GM18519 (cell line): ENCODE data around the gene PADI4.

Experiments
- ATAC-seq: cut with Tn5 transposase; IDR thresholded peaks from one replicate; pipeline ENCODE4 v1.9.1; 2021; ENCODE audit warnings: mild to moderate bottlenecking, moderate library complexity; ENCODE audit not compliant: unreplicated experiment, low FRiP score

The PADI4 gene

DNA sequence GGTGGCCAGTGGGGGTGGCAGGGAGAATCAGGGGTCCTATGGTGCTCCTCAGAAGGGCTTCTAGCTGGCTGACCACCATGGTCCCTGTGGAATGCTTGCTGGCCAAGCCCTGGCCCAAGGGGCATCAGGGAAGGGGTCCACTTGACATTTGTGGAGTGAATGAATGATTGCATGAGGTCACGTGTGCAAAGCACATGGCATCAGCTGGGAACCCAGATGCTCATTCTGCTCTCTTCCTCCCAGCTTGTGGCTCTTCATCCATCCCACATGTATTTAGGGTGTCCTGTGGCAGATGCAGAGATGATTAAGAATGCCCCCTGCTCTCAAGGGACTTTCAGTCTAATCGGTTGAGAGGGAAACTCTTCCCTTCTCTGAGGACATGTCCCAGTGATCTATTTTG, 27.1 kb upstream of the PADI4 start:
- ATAC-seq, result no peak

DNA sequence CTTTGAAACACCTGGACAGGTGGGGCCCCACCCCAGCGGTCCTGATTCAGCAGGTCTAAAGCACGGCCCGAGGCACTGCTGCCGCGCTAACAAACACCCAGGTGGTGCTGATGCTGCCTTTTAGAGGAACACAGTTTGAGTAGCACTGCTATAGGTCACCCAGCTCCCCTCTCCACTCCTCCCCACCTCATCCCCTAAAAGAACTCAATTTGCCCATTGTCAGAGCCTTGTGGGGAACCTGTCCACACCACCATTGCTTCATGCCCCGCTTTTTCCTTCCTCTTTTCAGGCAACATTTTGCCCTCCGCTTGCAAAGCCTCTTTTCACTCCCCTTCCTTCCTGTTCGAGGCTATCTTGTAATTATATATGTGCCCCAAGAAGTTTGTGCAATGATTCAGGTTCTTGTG, 26.2 kb upstream of the PADI4 start:
- ATAC-seq, result no peak

DNA sequence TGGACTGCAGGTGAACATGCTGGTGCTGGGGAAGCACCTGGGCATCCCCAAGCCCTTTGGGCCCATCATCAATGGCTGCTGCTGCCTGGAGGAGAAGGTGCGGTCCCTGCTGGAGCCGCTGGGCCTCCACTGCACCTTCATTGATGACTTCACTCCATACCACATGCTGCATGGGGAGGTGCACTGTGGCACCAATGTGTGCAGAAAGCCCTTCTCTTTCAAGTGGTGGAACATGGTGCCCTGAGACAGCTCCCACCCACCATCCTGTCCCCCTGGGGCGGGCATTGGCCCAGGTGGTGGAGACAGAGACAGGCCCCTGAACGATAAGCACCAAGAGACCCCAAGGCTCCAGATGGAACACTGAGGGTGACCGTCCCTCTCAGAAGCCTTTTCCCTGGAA, 25.2 kb upstream of the PADI4 start:
- no peak for ATAC-seq

GRCh38 chr1:17286646-17287045, 21.4 kb upstream of the PADI4 start:
- no peak for ATAC-seq

- ATAC-seq, result no peak
These were observed 20.7 kb upstream of the PADI4 start for GRCh38 chr1:17287130-17287776.

GRCh38 chr1:17289721-17290120, 18.3 kb upstream of the PADI4 start:
- ATAC-seq, result no peak

DNA sequence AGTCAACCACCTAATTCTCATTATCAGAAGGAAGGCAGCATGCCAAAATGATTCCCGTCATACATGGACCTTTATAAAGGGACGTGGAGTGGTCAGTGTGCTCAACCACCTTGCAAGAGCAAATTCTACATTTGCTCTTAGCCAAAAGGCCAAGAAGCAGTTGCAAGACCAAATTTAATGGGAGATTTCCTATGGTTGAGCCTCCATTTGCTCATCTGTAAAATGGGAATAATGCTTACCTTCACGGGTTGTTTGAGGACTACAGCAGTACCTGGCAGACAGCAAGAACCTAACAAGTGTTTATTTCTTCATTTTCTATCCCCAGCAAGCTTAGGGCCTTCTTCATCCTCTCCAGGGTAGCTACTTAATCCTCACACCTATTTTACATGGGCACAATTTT, 17.4 kb upstream of the PADI4 start:
- ATAC-seq, result no peak

GRCh38 chr1:17292299-17293160, 15.5 kb upstream of the PADI4 start:
- no peak for ATAC-seq

GRCh38 chr1:17293681-17294425, 14.1 kb upstream of the PADI4 start:
- no peak for ATAC-seq

DNA sequence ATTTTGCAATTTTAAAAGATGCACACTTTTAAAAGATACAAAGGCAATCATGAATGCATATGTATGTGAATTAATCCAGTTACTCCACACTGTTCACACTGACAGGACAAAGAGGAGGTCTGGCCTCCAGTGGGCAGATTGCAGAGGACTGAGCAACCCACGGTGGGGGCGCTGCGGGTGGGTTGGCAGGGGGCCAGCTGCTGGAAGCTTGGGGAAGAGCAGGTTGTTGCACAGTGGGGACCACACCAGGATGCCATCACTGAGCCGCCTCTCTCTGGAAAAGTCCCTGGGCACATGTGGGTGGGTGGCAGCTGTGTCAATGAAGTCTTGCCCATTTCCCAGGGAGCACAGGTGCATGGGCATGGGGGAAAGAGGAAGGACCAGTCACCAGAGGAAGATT, 12.7 kb upstream of the PADI4 start:
- no peak for ATAC-seq

GRCh38 chr1:17296086-17296485, 11.9 kb upstream of the PADI4 start:
- ATAC-seq, result no peak

- ATAC-seq, result no peak
These were observed 10.0 kb upstream of the PADI4 start for GRCh38 chr1:17297991-17298390.

DNA sequence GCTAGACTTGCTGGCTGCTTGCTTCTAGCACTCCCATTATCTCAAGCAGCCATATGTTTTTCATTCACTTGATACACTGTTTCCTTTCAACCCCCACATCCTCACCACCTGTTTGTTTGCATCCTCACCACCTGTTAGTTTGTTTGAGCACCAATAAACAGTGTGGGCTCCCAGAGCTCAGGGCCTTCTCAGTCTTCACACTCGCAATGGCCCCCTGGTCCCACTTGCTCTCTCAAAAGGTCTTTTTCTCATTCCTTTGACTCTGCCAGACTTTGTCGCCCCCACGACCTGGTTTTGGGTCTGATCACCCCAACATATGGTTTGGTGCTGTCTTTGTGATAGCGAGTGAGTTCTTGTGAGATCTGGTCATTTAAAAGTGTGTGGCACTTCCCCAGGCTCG, 6.2 kb upstream of the PADI4 start:
- ATAC-seq, result no peak

- no peak for ATAC-seq
These were observed 3.7 kb upstream of the PADI4 start for GRCh38 chr1:17304151-17304825.

DNA sequence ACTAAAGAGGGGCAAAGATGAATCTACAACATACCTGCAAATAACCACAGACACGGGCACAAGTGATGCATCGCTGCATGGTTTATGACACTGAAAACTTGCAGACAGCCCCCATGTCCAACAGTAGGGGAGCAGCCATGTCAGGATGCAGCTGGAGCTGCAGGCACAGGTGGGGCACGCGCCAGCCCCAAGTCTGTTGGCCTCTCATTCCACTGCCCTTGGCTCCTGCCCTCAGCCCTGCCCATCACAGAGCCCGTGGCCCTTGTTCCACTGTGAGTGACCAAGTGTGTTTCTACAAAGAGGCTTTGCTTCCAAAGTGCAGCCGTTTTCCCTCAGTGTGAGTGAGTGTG, 3.2 kb upstream of the PADI4 start:
- ATAC-seq, result no peak

- no peak for ATAC-seq
These were observed 2.4 kb upstream of the PADI4 start for GRCh38 chr1:17305576-17306095.

DNA sequence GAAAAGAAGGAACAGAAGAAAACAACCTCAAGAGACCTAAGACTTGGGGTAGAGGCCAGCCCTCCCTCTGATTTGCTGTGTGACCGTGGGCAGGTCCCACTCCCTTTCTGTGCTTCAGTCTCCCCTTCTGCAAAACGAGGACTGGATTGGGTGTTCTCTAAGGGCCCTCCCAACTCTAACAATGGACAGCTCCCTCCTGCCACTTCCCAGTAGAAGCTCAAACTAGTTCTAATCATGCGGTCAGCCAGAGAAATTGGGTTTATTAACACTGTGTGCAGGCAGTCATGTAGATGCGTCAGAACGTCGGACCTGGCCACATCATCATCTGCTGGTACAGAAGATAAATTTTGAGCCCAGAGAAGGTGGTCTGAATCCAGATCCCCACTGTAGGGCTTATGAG, 1.6 kb upstream of the PADI4 start:
- no peak for ATAC-seq

- no peak for ATAC-seq
These were observed 1.1 kb upstream of the PADI4 start for GRCh38 chr1:17306921-17307320.

DNA sequence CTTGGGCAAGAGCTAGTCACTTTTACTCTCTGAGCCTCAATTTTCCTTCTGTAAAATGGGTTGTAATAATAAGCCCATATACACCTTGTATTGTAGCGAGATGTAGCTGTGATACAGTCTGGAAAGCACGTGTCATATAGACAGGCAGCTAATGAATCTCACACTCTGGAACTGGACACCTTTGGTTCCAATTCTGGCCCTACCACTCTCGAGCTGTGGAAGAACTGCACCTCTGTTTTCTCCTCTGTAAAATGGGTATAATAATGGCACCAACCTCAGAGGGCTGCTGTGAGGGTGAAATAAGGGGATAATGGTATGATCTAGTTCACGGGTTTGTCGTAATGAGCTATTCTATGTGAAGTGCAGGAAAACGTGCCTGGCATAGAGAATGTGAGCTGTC, 668 bp upstream of the PADI4 start:
- ATAC-seq, result no peak

- no peak for ATAC-seq
These were observed 596 bp downstream of the PADI4 start for GRCh38 chr1:17308593-17308992.
